Measurements from ENCODE around the gene CLDND1.

The CLDND1 gene

DNA sequence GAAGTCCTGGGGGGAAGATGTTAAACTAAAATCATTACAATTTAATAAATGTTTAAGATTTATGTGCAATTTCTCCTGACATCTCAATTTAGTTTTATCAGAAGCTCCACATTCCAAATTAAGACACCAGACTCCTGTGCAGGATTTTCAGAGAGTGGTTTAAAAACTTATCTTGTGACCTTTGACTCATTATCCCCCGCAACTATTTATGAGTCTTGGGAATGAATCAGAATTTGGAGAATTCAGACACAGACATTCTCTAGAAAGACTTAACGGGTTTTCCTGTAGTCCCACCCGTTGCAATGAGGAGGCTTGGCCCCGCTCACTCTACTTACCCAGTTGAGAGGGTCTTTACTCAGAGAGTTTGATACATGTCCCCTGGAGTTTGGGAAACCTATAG, 18.2 kb downstream of the CLDND1 start:
- H3K36me3 ChIP-seq (ENCODE audit: insufficient read depth) = no peaks in the 10 kb centered on the region
- H3K27me3 ChIP-seq (ENCODE audit: insufficient read depth, low read depth) = no peaks in the 10 kb centered on the region
- no peak overlapping the region for H3K4me2 ChIP-seq
- no peak overlapping the region for H3K4me3 ChIP-seq (IDR thresholded peaks at IDR 0.05; ENCODE audit: insufficient read depth, low read depth, low read length)
- no peaks in the 10 kb centered on the region for H4K20me1 ChIP-seq (ENCODE audit: insufficient read depth)
- H2AFZ ChIP-seq (ENCODE audit: low read depth) = no peak overlapping the region
- no peak overlapping the region for H3K9ac ChIP-seq
- no peak overlapping the region for H3K27ac ChIP-seq
- TF ChIP-seq, protein P1, sequence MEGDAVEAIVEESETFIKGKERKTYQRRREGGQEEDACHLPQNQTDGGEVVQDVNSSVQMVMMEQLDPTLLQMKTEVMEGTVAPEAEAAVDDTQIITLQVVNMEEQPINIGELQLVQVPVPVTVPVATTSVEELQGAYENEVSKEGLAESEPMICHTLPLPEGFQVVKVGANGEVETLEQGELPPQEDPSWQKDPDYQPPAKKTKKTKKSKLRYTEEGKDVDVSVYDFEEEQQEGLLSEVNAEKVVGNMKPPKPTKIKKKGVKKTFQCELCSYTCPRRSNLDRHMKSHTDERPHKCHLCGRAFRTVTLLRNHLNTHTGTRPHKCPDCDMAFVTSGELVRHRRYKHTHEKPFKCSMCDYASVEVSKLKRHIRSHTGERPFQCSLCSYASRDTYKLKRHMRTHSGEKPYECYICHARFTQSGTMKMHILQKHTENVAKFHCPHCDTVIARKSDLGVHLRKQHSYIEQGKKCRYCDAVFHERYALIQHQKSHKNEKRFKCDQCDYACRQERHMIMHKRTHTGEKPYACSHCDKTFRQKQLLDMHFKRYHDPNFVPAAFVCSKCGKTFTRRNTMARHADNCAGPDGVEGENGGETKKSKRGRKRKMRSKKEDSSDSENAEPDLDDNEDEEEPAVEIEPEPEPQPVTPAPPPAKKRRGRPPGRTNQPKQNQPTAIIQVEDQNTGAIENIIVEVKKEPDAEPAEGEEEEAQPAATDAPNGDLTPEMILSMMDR (conservative IDR thresholded peaks at IDR 0.05; ENCODE audit: low read depth, low read length) = no peak
- H3K4me1 ChIP-seq (ENCODE audit: low read depth, poor library complexity, severe bottlenecking) = no peaks in the 10 kb centered on the region
- H3K79me2 ChIP-seq (ENCODE audit: insufficient read depth, low read depth) = no peaks in the 10 kb centered on the region

DNA sequence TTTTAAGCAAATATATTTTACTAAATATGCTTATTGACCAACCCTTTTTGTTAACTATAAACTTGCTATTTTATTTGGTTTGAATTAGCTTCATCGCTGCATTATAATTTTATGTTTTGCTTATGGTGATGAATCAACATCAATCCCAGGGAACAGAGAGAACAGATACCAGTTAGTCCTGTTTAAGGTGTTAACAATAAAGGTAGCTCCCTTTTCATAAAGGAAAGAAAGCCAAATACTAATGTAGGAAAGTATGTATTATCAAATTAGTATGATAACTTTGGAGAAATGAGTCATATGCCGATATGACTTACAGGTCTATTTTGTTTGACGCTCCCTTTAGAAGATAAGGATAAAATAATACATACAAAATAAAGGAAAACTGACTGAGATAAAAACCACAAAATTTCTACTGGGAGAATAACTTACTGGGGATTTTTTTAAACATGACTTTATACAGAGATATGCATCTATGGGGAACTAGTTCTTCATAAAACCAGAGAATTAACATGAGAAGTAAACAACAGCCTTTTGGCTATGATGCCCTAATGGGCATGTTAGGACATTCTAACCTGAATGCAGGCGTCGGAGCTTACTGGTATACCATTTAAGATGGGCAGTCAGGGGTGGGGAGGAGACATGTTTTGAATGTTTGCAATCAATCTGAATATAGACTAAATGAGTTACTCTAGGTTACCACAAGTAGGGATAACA, 20.7 kb downstream of the CLDND1 start:
- no peaks in the 10 kb centered on the region for H3K4me1 ChIP-seq (ENCODE audit: low read depth, poor library complexity, severe bottlenecking)
- H2AFZ ChIP-seq (ENCODE audit: low read depth) = no peak overlapping the region
- no peak overlapping the region for H3K9ac ChIP-seq
- H3K27me3 ChIP-seq (ENCODE audit: insufficient read depth, low read depth) = no peaks in the 10 kb centered on the region
- H3K79me2 ChIP-seq (ENCODE audit: insufficient read depth, low read depth) = no peaks in the 10 kb centered on the region
- H3K27ac ChIP-seq = no peak overlapping the region
- TF ChIP-seq, protein P1 (conservative IDR thresholded peaks at IDR 0.05; ENCODE audit: low read depth, low read length) = no peak
- no peak overlapping the region for H3K4me3 ChIP-seq (IDR thresholded peaks at IDR 0.05; ENCODE audit: insufficient read depth, low read depth, low read length)
- H3K4me2 ChIP-seq = no peak overlapping the region
- no peaks in the 10 kb centered on the region for H3K36me3 ChIP-seq (ENCODE audit: insufficient read depth)
- no peaks in the 10 kb centered on the region for H4K20me1 ChIP-seq (ENCODE audit: insufficient read depth)

DNA sequence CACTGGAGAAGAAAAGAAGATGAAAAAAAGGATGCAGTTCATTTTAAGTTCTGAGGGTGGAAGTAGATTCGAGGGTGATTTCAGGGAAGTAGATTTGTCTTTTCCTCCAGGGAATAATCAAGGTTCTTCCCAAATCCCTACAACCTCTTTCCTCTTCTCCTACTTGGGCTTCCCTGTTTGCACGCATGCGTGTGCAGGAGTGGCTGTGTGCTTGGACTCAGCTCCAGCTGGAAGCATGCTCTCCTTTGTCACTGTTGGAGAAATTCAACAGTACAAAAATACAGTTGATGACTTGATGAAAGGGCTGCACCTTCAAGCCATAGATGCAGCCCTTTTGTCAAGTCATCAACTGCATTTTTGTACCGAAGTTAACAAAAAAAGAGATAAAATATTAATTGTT, 21.4 kb downstream of the CLDND1 start:
- Histone ChIP-seq H3K36me3 (ENCODE audit: insufficient read depth) (no peaks in the 10 kb centered on the region), H3K4me1 (ENCODE audit: low read depth, poor library complexity, severe bottlenecking) (no peaks in the 10 kb centered on the region), H2AFZ (ENCODE audit: low read depth) (no peak overlapping the region), H4K20me1 (ENCODE audit: insufficient read depth) (no peaks in the 10 kb centered on the region), H3K9ac (no peak overlapping the region), H3K4me2 (no peak overlapping the region), H3K4me3 (IDR thresholded peaks at IDR 0.05; ENCODE audit: insufficient read depth, low read depth, low read length) (no peak overlapping the region), H3K79me2 (ENCODE audit: insufficient read depth, low read depth) (no peaks in the 10 kb centered on the region), H3K27ac (no peak overlapping the region), H3K27me3 (ENCODE audit: insufficient read depth, low read depth) (no peaks in the 10 kb centered on the region)
- TF ChIP-seq, protein P1 (conservative IDR thresholded peaks at IDR 0.05; ENCODE audit: low read depth, low read length) = no peak

DNA sequence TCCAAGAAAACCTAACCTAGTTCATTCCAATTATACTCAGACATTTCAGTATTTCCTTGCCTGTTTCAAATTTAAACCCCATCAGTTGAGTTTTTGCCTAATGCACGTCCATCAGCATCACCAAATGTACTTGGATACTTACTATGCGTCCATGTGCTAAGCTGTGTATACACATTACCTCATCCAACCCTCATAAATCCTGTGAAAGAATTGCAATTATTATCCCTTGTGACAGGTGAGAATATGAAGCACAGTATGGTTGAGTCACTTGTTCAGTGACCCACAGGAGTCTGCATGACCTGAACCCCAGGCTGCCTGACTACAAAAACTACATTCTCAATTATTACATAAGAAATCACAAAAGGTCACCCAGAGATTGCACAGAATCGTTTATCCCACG, 22.7 kb downstream of the CLDND1 start:
- Histone ChIP-seq H3K36me3 (ENCODE audit: insufficient read depth) (no peaks in the 10 kb centered on the region), H3K4me2 (no peak overlapping the region), H4K20me1 (ENCODE audit: insufficient read depth) (no peaks in the 10 kb centered on the region), H2AFZ (ENCODE audit: low read depth) (no peak overlapping the region), H3K9ac (no peak overlapping the region), H3K27me3 (ENCODE audit: insufficient read depth, low read depth) (no peaks in the 10 kb centered on the region), H3K27ac (no peak overlapping the region), H3K79me2 (ENCODE audit: insufficient read depth, low read depth) (no peaks in the 10 kb centered on the region), H3K4me1 (ENCODE audit: low read depth, poor library complexity, severe bottlenecking) (no peaks in the 10 kb centered on the region), H3K4me3 (IDR thresholded peaks at IDR 0.05; ENCODE audit: insufficient read depth, low read depth, low read length) (no peak overlapping the region)
- TF ChIP-seq, protein P1 (conservative IDR thresholded peaks at IDR 0.05; ENCODE audit: low read depth, low read length) = no peak
